Raji (cell line): ENCODE measurements around the gene IGFL4.

Experiments used
- POLR2A ChIP-seq: IDR thresholded peaks from 2 replicates; pipeline ENCODE4 v1.6.1; 2011; ENCODE audit warnings: low read depth, low read length, control low read depth; ENCODE audit not compliant: insufficient read depth

Gene IGFL4

DNA sequence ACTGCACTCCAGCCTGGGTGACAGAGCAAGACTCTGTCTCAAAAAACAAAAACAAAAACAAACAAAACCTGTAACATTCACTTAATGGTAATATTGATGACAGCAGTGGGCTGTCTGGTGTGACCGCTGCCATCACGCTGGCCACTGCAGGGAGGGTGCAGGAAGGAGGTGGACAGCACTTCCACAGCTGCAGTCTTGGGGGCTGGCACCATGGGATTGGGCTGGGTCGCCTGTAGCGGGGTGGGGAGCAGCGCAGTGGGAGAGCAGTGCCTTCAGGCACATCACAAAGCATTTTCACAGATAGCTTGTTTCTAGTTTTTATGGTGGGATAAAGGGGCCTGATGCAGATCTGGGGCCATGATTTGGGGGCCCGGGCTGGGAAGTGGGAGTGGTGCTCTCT is 5.3 kb downstream of the IGFL4 start:
- no peak for TF ChIP-seq POLR2A

- no peak for TF ChIP-seq POLR2A
Measured at GRCh38 chr19:46033401-46033800, 7.4 kb downstream of the IGFL4 start.

DNA sequence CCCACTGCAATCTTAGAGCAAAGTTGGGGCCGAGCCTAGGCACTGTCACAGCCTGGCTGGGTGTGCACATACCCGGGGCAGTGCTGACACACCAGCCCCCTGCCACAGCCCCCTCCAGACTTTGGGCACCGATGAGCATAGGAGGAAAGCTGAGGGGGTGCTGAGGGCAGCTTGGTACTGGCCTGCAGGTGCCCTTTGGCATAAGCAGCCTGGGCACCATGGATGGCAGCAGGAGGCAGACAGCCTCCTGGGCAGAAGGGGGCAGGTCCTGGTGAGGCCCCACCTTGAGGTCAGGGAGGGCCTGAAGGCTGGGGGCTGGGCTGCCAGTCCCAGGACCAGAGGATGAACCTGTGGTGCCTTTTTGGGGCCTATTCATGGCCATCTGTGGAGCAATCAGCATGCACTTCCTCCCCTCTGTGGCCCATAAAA is 8.2 kb downstream of the IGFL4 start:
- no peak for TF ChIP-seq POLR2A

- TF ChIP-seq POLR2A, result no peak
Measured at GRCh38 chr19:46031781-46032596, 8.8 kb downstream of the IGFL4 start.

DNA sequence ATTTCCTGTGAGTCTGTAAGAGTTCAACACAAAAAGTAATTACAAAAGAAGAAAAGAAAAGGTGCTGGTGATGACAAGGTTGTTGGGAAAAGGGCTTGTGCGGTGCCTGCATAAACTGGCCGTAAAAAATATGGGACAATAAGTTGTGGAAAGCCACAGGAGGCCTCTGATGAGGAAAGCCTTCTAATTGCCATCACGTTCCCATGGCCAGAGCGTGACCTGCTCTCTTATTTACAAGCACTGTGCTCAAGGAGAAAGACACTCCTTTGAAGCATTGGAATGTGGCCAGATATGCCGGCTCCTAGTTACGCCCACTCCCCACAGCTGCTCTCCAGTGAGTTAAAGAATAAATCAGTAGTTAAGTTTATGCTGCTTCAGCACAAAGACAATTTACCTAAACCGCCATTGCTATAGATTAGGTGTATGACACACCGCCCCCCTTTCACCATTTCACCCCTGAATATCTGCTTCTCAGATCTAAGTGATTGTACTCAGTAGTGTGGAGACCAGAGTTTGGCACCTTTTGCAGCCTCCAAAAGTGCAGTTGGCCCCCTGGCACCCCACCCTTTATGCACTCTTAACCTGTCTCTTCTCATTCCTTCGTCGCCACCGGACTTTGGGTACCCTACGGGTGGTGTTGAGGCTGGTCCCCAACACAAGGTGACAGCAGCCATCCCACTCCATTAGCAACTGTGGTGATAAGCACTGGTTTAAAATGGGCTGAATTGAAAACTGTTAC is 9.8 kb downstream of the IGFL4 start:
- TF ChIP-seq POLR2A, result no peak

DNA sequence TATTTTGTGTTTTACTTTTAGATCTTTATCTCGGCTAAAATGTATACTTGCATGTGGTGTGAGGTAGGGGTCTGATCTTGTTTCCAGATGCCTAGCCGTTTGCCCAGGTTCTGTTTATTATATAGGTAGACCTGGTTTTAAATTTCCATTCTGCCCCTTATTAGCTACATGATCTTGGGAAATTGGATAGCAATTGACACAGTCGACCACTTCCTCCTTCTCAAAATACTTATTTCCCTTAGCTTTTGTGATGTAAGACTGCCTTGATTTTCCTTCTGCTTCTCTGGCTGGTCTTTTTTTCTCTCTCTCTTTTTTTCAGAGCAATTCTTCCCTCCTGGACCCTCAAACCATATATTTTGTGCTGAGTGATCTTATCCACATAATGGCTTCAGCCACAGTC is 15.0 kb downstream of the IGFL4 start:
- no peak for TF ChIP-seq POLR2A

DNA sequence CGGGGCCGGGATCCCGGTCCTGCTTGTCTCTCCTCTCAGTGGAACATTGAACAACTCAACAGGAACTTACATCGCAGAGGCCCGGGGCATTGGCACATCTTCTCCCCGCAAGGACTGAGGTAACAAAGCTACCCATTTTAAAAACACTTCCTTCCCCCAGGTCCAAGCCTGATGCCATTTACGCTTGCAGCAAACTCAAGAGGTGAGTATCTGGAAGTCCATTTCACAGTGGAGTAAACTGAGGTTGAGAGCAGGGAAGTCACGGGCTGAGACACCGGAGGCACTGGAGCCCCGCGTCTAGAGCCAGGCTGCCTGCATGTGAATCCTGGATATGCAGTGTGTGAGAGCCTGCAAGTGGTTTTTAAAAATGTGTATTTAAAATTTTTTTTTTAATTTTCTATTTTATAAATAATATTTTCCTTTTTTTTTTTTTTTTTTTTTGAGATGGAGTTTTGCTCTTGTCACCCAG is 17.5 kb downstream of the IGFL4 start:
- no peak for TF ChIP-seq POLR2A

- no peak for TF ChIP-seq POLR2A
Measured at GRCh38 chr19:46022431-46023310, 18.1 kb downstream of the IGFL4 start, which contains the start of gene PGLYRP1. PGLYRP1 (minus strand) TSS chr19:46023053; CDS start chr19:46023021, 32 bp downstream.

DNA sequence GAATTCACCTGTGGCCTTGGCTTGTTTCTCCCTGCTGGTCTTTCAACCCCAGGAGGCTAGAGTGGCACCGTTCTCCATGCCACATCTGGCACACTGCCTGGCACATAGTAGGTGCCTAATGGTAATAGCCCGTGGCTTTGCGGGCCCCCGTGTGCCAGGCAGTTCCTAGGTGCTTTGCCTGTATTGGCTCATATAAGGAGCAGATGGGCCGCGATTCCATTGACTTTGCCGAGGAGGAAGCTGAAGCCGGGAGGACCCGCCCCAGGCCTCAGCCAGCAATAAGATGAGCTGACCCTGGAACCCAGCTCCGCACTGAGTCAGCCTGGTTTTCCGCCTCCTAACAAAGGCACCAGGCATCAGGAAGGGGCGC is 18.8 kb downstream of the IGFL4 start:
- TF ChIP-seq POLR2A, result no peak

DNA sequence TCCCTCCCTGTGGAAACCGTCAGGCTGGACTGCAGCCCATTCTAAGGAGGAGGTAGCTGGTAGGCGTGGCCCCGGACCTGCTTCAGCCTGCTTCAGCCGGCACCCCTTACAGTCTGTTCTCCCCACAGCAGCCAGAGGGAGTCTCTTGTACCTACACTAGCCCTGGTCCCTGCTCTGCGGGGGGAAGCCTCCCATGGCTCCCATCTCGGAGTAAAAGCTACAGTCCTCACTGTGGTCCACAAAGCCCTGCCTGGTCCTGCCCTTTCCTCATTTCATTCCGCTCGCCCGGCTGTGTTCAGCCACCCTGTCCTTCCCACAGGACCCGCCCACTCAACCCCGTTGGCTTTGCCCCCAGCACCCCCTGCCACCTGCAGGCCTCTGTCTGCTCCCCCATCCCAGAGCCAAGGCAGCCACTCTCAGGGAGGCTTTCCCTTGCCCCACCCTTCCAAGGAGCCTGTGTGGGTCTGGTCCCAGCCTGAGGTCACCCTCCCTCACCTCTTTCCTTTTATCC is 19.2 kb downstream of the IGFL4 start:
- no peak for TF ChIP-seq POLR2A

DNA sequence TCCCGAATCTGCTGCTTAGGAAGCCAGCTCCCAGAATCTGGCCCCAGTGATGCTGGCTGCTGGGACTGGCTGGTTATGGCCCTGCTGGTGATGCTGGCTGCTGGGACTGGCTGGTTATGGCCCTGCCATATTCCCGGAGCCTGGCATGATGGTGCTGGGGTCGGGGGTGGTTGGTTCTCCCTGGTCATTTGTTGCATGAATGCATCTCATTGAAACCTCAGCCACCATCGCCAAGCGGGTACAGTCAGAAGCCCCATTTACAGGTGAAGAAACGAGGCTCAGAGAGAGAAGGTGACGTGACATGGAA is 20.0 kb downstream of the IGFL4 start:
- no peak for TF ChIP-seq POLR2A

DNA sequence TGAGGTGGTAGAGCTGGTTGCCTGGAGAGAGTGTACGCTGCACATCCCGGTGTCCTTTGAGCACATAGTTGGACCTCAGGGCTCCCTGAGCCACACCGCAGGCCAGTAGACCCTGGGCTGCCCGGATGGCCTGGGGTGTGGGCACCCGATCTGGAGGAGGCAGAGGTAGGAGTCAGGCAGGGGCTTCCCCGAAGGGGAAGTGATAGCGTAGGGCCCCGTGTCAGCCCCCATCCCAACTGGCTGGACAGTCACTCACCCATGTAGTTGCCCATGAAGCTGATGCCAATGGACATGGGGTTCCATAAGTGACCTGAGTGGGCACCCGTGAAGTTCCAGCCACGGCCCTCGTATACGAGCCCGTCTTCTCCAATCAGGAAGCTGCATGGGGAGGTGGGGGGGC is 21.5 kb downstream of the IGFL4 start:
- no peak for TF ChIP-seq POLR2A

DNA sequence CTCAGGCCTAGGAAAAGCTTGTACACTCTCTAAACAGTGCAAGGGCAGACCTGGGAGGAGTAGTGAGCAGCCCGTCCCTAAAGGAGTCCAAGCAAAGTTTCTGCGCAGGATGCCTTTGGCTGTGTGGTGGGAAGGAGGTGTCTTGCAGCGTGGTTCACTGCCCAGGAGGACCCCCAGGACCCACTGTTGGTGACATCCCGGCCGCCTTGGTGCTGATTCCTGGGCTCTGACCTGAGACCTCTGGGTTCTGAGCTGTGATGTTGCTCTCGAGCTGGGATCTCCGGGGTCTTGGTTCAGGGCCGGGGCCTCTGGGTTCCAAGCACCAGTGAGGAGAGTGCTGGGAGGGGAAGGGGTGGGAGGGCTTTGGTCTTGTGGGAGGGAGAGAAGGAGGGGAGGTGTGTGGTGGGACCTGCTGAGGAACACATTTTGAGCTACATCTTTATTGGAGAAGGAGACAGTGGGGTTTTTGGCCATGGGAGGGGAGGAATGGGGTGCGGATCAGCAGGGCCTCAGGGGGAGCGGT is 22.0 kb downstream of the IGFL4 start:
- no peak for TF ChIP-seq POLR2A

DNA sequence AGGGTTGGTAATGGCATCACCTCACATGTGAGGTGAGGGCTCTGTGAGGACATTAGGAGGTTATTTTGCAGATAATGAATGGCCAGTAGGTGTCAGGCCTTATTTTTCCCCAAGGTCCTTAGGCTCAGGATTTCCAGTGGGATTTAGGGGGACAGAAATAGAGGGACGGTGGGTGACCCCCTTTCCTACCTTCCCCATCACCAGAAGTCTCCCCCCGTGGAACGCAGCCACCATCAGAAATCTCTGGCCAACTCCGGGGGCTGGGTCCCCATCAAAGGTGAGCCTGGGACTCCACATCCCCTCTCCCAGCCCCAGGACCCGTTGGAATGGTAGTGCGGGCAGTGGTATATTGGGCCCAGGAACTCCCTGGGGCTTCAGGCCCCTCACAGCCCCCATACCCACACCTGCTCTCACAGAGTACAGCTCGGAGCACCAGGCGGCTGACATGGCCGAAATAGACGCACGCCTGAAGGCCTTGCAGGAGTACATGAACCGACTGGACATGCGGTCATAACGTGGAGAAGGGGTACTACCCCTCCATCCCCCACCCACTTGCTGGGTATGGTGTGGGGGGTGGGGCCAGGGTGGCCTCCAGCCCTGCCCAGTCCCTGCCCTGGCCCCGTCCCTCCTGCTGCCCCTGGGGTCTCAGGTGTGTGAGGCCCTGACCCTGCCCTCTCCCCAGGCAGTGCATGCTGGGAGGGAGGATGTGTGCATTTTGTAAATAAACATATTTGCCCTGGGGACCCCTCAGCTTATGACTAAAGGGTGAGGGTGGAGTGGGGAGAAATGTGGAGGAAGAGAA is 22.7 kb downstream of the IGFL4 start:
- no peak for TF ChIP-seq POLR2A
